GM23248 (cell line): ENCODE measurements around the gene XRCC5. TPM values are rescaled to one million over a fixed set of nuclear protein-coding genes. Genes with fewer than 3 reads are reported as not detected.

Experiments used
- DNase-seq: peaks from one replicate; pipeline ENCODE4 v3.0.0-alpha.2; 2015
- H2AFZ ChIP-seq: fragments of 200-600 bp; sonication (generic); 2 replicates; pipeline ENCODE4 v1.6.1; 2016; ENCODE audit warnings: antibody characterized with exemption
- H3F3A ChIP-seq: fragments of 200-600 bp; sonication (generic); 2 replicates; pipeline ENCODE4 v1.6.1; 2016; ENCODE audit warnings: mild to moderate bottlenecking, antibody characterized with exemption, mixed run types; ENCODE audit not compliant: insufficient read depth
- H3K27ac ChIP-seq: fragments of 200-600 bp; sonication (generic); 2 replicates; pipeline ENCODE4 v1.5.1; 2016; ENCODE audit warnings: mild to moderate bottlenecking
- H3K27me3 ChIP-seq: fragments of 200-600 bp; sonication (generic); replicated peaks from 2 replicates; pipeline ENCODE4 v1.6.1; 2016; ENCODE audit warnings: mild to moderate bottlenecking; ENCODE audit not compliant: insufficient read depth
- H3K36me3 ChIP-seq: fragments of 200-600 bp; sonication (generic); 2 replicates; pipeline ENCODE4 v1.6.1; 2016; ENCODE audit warnings: low read depth, mild to moderate bottlenecking
- H3K4me1 ChIP-seq: fragments of 200-600 bp; sonication (generic); 2 replicates; pipeline ENCODE4 v1.6.1; 2016; ENCODE audit warnings: mild to moderate bottlenecking; ENCODE audit not compliant: insufficient read depth
- H3K4me2 ChIP-seq: fragments of 200-600 bp; sonication (generic); one replicate; pipeline ENCODE4 v1.6.1; 2016; ENCODE audit warnings: mild to moderate bottlenecking; ENCODE audit not compliant: unreplicated experiment
- H3K4me3 ChIP-seq: fragments of 200-600 bp; sonication (generic); 2 replicates; pipeline ENCODE4 v1.5.1; 2016; ENCODE audit warnings: mild to moderate bottlenecking
- H3K79me2 ChIP-seq: fragments of 200-600 bp; sonication (generic); 2 replicates; pipeline ENCODE4 v1.6.1; 2016; ENCODE audit warnings: mild to moderate bottlenecking; ENCODE audit not compliant: insufficient read depth
- H3K9ac ChIP-seq: fragments of 200-600 bp; sonication (generic); 2 replicates; pipeline ENCODE4 v1.6.1; 2016; ENCODE audit warnings: mild to moderate bottlenecking
- H3K9me2 ChIP-seq: fragments of 200-600 bp; sonication (generic); 2 replicates; pipeline ENCODE4 v1.6.1; 2016; ENCODE audit warnings: mixed run types, mild to moderate bottlenecking, moderate library complexity; ENCODE audit not compliant: insufficient read depth
- H3K9me3 ChIP-seq: fragments of 200-600 bp; sonication (generic); one replicate; pipeline ENCODE4 v1.6.1; 2017; ENCODE audit warnings: low read depth
- H4K20me1 ChIP-seq: fragments of 200-600 bp; sonication (generic); 2 replicates; pipeline ENCODE4 v1.6.0; 2016; ENCODE audit not compliant: insufficient read depth
- EZH2 ChIP-seq: fragments of 200-600 bp; sonication (generic); IDR thresholded peaks from 2 replicates; pipeline ENCODE4 v1.6.1; 2018; ENCODE audit warnings: antibody characterized with exemption, mild to moderate bottlenecking; ENCODE audit not compliant: insufficient read depth, poor library complexity, severe bottlenecking
- EZH2phosphoT487 ChIP-seq: fragments of 200-600 bp; sonication (generic); IDR thresholded peaks from 2 replicates; pipeline ENCODE4 v1.6.1; 2018; ENCODE audit warnings: antibody characterized with exemption, moderate library complexity, mild to moderate bottlenecking, low read depth; ENCODE audit not compliant: insufficient read depth
- WGBS, 2 experiments: methylation state at CpG; one replicate each; pipeline ENCODE4 v1.1.6; 2015 to 2017; ENCODE audit warnings: low lambda C conversion rate in 2 of 2, low coverage in 1 of 2; ENCODE audit errors: missing lambda C conversion rate in 2 of 2; 5-methylcytosine and 5-hydroxymethylcytosine counted together
- in situ Hi-C: fragments of 300-500 bp; cut with MboI; formaldehyde crosslinking; loops from 2 replicates; pipeline ENCODE4 v1.15.0; 2020
- polyA plus RNA-seq: library from polyadenylated mRNA; unstranded; fragments of >200 nt; fragmentation: Nextera tagmentation; extraction: Ambion mirVana; gene quantifications from 2 replicates; pipeline ENCODE4 v1.2.1, GENCODE V29; 2016
- total RNA-seq: library from RNA; depleted of rRNA; stranded (reverse); fragments of >200 nt; shearing (Covaris generic); gene quantifications from 2 replicates; pipeline ENCODE4 v1.2.3, GENCODE V29; 2014

Gene XRCC5
- total and polyA plus RNA-seq, 2 experiments from 2014 or later, result 197 to 249 TPM

- Histone ChIP-seq H3K9ac (no peak overlapping the region), H3K27ac (no peak overlapping the region), H3K4me2 (no peak overlapping the region), H3F3A (peaks cover 8% of the 10 kb centered on the region; the same call in 1 of the 2 replicates), H3K79me2 (no peaks in the 10 kb centered on the region), H3K4me1 (peaks cover 17% of the 10 kb centered on the region; the same call in 1 of the 2 replicates), H3K9me3 (no peaks in the 10 kb centered on the region), H4K20me1 (no peaks in the 10 kb centered on the region), H3K9me2 (no peaks in the 10 kb centered on the region), H3K27me3 (no peaks in the 10 kb centered on the region), H3K4me3 (no peak overlapping the region), H3K36me3 (no peaks in the 10 kb centered on the region), H2AFZ (no peak overlapping the region)
- 83 to 86% methylated on average over 2 of the region's 2 CpGs for WGBS, 2 experiments
- in situ Hi-C loops, result no loop called here
- DNase-seq, result no peak
- no peak for TF ChIP-seq EZH2
- no peak for TF ChIP-seq EZH2phosphoT487
Observed at GRCh38 chr2:216069028-216069427, 40.1 kb upstream of the XRCC5 start.

GRCh38 chr2:216070195-216070594 is 39.0 kb upstream of the XRCC5 start:
- no peaks in the 10 kb centered on the region for H3K9me2 ChIP-seq
- H3K36me3 ChIP-seq, result no peaks in the 10 kb centered on the region
- no peaks in the 10 kb centered on the region for H3K27me3 ChIP-seq
- H2AFZ ChIP-seq, result no peak overlapping the region
- no peaks in the 10 kb centered on the region for H4K20me1 ChIP-seq
- H3K9ac ChIP-seq, result no peak overlapping the region
- WGBS, 2 experiments, result 85 to 93% methylated on average over 6 of the region's 6 CpGs
- in situ Hi-C loops, result no loop called here
- DNase-seq, result no peak
- H3K79me2 ChIP-seq, result no peaks in the 10 kb centered on the region
- no peak for TF ChIP-seq EZH2phosphoT487
- no peak for TF ChIP-seq EZH2
- H3K4me2 ChIP-seq, result no peak overlapping the region
- no peak overlapping the region for H3K27ac ChIP-seq
- no peak overlapping the region for H3K4me3 ChIP-seq
- H3F3A ChIP-seq, result peaks cover 8% of the 10 kb centered on the region; the same call in 1 of the 2 replicates
- peaks cover 12% of the 10 kb centered on the region; the same call in 1 of the 2 replicates for H3K4me1 ChIP-seq
- H3K9me3 ChIP-seq, result no peaks in the 10 kb centered on the region

- Histone ChIP-seq H3K4me3 (no peak overlapping the region), H3F3A (0 out of 2 replicates have a peak, but pooled peaks cover 4% of the 10 kb centered on the region), H3K27me3 (no peaks in the 10 kb centered on the region), H3K4me2 (no peak overlapping the region), H3K36me3 (no peaks in the 10 kb centered on the region), H3K79me2 (no peaks in the 10 kb centered on the region), H3K9ac (no peak overlapping the region), H2AFZ (no peak overlapping the region), H3K4me1 (peaks cover 6% of the 10 kb centered on the region; the same call in 1 of the 2 replicates), H3K27ac (no peak overlapping the region), H3K9me2 (no peaks in the 10 kb centered on the region), H3K9me3 (no peaks in the 10 kb centered on the region), H4K20me1 (no peaks in the 10 kb centered on the region)
- in situ Hi-C loops, result no loop called here
- WGBS, 2 experiments, result 85 to 87% methylated on average over 12 of the region's 12 CpGs
- TF ChIP-seq EZH2phosphoT487 (no peak), EZH2 (no peak)
- DNase-seq, result no peak
Observed at GRCh38 chr2:216071111-216071851, 37.9 kb upstream of the XRCC5 start.

GRCh38 chr2:216072473-216072872 is 36.7 kb upstream of the XRCC5 start:
- Histone ChIP-seq H3K27me3 (no peaks in the 10 kb centered on the region), H3F3A (no peaks in the 10 kb centered on the region), H3K9me2 (no peaks in the 10 kb centered on the region), H3K9ac (no peak overlapping the region), H3K9me3 (no peaks in the 10 kb centered on the region), H3K36me3 (no peaks in the 10 kb centered on the region), H4K20me1 (no peaks in the 10 kb centered on the region), H3K4me3 (no peak overlapping the region), H3K27ac (no peak overlapping the region), H2AFZ (no peak overlapping the region), H3K79me2 (no peaks in the 10 kb centered on the region), H3K4me2 (no peak overlapping the region), H3K4me1 (no peaks in the 10 kb centered on the region)
- in situ Hi-C loops, result no loop called here
- TF ChIP-seq EZH2 (no peak), EZH2phosphoT487 (no peak)
- no peak for DNase-seq
